GM15510 (cell line): ENCODE measurements around the gene ABR.

Experiments used
- POLR2A ChIP-seq: IDR thresholded peaks from 3 replicates; pipeline ENCODE4 v1.6.1; 2011; ENCODE audit warnings: borderline replicate concordance; ENCODE audit not compliant: insufficient read length; ENCODE audit errors: extremely low read depth

Gene ABR

DNA sequence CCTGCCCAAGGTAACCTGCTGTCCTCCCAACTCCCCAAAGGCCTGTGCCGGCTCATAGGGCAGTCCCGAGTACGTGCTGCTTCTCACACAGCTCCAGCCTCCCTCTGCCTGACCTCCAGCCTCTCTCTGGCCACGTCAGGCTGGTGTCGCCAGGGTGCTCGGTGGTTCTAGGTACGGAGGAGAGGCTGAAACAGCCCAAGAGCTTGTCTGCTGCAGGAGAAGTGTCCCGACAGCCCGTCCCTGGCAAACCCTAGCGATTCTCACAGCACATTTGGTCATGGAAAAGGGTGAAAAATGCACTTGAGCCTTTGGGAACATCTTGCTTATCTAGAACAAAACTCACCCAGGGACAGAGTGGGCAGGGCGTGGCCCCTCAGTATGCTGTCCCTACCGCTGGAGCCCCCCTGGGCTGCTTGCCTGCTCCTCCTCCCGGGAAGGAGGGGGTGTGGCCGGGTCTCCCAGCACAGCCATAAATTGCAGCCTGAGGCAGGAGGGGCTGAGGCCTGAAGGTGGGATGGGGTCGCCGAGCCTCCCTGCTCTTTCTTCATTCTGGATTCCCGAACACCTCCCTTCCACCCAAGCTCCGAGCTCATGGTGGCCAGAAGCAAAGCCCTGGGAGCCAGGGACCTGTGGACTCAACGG is 142.4 kb downstream of the ABR start:
- no peak for TF ChIP-seq POLR2A

DNA sequence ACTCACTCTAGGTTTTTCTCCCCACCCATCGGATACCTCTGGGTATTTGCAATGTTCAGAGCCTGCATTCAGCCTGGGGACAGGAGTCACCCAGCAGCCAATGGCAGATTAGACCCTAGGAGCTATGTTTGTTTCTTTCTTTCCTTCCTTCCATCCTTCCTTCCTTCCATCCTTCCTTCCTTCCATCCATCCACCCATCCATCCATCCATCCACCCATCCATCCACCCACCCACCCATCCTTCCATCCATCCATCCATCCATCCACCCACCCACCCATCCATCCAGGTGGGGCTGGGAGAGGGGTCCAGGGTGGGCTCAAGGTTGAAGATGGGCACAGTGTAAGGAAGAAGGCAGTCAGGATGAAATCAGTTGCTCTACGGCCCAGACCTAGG is 142.9 kb downstream of the ABR start:
- TF ChIP-seq POLR2A, result no peak

DNA sequence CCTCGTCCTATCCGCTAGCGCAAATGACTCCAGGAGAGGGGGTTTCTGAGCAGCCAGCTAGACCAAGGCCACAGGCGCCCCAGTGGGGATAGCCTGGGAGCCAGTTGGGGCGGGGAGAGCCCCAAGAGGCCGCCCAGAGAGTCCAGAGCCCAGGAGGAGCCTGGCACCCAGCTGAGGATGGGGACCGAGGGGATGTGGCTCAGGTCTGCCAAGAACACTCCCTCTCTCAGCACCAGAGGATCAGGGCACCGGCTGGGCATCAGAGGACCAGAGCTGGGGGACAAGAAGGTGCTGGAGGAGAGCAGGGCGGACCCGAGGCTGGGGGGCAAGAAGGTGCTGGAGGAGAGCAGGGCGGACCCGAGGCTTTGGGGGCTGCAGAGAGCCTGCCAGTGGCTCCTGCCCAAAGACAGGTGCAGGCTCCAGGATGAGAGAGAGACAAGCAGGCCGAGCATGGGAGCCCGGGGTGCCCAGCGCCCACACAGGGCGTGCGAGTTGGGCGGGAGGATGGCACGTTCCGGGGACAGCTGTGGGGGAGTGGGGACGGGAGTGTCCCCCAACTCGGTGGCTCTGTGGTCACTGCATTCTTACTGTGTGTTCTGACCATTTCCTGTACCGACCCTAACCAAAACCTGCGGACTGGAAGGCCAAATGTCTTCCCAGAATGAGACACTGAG is 143.5 kb downstream of the ABR start:
- no peak for TF ChIP-seq POLR2A

DNA sequence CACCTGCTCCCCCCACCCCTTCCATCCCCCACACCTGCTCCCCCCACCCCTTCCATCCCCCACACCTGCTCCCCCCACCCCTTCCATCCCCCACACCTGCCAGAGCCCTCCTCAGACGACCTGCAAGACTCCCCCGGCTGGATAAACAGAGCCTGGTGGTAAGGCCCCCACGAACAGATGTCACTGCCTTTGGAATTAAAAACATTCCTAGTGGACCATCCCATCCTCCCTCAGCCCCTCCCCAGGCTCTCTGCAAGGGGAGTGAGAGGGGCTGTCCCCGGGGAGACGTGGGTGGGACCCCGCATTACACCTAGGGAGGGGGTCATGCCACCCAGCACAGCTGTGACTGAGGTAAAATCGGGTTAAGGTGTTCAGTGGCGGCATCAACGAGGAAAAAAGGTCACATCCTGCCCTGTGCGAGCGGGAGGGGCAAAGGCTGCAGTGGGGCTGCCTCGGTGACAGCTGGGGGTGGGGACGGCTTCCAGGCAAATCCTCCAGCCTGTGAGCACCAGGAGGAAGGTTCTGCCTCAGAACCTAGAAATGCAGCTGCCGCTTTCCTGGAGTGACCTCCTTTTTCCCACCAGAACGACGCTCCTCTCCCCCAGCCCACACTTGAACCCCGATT is 144.1 kb downstream of the ABR start:
- TF ChIP-seq POLR2A, result no peak

DNA sequence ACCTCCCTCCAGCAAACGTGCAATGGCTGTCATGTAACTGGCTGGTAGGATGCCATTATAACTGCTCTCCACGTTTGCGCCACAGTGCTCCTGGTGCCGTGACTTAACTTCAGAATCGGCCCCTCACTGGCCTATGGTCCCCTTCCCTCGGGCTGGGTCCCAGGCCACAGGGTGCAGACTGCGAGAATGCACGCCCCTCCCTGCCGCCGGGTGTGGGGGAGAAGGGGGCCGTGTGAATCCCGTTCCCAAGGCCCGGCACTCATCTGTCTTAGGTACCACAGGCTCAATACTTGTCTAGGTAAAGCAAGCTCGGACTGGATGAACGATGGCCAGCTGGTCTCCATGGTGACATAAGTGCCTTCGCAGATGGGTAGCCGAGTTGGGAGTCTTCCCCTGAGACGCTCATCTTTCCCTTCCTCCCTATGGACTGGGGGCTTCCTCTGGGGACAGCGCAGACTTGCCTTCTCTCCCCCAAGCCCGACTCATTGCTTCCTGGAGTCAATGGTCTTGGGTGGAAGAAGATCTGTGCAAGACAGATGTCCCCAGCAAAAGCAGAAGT is 145.1 kb downstream of the ABR start:
- TF ChIP-seq POLR2A, result no peak

DNA sequence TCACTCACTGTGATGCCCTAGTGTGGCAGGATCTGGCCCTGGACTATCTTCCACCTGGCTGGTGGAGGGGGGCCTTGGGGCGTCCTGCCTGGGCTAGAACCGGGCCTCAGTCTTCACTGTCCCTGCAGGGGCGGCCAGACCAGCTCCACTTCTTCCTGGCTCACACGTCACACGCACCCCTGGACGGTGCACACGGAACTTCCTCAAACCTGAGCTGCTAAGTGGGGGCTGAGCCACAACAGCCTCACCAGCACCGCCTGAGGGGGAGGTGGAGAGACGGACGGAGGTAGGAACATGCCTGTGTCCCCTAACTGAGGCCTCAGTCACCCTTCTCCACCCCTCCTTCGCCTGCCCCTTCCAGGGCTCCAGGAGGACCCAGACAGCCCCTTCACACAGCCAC is 146.3 kb downstream of the ABR start:
- no peak for TF ChIP-seq POLR2A

DNA sequence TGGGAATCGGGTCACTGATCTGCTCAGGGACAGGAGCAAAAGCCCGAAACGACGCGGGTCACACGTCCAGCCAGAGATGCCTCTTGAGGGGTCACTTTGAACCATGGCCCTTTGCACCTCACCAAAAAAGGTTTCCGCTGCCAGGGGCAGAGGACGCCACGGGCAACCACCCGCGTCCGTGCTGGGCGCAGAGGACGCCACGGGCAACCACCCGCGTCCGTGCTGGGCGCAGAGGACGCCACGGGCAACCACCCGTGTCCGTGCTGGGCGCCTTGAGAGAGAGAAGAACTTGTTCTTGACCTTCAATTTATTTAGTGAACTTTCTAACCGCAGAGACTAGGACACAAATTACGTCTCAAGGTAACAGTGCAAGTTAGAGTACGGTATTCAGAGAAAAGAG is 147.4 kb downstream of the ABR start:
- TF ChIP-seq POLR2A, result no peak

DNA sequence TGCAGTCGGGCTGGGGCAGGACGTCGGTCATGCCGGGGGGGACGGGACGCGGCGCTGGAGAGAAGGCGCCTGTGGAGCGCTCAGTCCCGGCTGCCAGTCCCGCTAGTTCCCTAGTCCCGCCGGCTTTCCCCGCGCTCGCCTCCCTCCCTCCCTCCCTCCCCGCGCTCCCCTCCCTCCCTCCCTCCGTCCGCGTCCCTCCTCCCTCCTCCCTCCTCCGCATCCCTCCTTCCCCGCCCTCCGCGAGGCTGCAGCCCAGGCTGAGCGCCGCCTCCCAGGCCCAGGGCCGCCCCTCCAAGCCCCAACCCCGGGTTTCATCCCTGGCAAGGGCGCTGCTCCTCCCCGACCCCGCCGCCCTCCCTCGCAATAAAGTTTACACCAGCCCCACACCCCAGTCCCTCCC is 148.1 kb downstream of the ABR start:
- TF ChIP-seq POLR2A, result no peak

DNA sequence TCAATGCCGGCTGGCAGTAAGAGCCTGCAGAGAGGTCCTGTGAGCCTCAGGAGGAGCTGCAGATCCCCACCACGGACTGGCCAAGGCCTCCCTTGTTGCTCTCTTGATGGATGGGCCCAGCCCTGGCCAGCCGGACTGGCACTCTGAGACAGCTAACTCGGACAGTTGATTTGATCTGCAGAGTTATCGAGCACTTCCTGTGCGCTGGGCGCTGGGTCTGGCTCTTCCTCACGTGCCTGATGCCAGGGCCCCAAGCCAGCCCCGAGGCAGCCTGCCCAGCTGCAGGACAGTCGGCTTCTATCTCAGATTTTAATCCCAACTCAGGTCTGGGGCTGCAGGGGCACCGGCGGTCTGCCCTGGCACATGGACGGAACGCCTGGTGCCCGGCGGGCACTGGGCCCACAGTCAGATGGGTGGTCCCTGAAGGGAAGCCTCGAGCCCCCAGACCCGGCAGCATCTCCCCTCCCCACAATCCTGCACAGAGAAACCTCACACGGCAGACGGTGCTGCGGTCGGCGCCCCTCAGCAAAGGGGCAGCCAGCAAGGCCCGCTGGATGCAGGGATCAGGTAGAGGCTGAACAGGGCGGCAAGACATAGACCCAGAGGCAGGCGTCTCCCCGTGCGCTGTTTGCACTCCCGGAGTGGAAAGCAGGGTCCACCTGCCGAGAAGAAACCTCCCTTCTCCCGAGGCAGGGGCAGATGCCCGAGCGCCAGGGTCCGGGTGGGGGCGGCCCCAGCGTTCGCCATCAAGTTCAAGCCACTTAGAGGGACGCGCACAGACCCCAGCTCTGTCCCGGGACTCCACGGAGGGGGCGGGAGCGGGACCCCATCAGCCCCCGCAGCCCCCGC is 148.9 kb downstream of the ABR start:
- TF ChIP-seq POLR2A, result no peak

DNA sequence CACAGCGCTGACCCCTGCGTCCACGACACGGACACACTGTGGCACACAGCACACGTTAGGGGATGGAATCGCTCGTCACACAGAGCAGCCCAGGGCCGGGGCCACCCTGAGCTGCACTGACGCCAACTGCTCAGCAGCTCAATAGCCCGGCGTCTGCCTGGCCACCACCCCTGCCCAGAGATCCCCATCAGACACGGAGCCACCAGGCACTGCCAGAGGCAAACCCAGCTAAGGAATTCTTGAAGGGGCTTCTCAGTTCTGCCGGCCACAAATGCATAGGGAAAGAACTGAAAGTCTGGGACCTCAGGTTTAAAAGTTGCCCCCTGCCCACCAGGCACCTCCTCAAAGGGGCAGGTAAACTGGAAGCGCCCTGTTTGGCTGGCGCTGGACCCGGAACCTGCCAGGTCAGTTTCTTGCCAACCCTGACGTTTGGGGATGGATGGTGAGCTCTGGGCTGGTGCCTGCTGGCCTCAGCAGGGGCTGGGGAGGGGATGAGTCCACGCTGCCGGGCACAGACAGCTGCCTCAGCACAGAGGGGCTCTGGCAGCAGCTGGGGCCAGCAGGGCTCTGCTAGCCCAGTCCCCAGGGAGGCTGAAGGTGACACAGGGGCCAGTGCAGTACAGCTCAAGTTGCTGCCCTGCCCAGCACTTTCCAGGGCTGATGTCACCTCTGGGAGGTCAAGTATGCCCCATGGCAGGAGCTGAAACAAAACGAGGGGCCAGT is 149.7 kb downstream of the ABR start:
- no peak for TF ChIP-seq POLR2A

DNA sequence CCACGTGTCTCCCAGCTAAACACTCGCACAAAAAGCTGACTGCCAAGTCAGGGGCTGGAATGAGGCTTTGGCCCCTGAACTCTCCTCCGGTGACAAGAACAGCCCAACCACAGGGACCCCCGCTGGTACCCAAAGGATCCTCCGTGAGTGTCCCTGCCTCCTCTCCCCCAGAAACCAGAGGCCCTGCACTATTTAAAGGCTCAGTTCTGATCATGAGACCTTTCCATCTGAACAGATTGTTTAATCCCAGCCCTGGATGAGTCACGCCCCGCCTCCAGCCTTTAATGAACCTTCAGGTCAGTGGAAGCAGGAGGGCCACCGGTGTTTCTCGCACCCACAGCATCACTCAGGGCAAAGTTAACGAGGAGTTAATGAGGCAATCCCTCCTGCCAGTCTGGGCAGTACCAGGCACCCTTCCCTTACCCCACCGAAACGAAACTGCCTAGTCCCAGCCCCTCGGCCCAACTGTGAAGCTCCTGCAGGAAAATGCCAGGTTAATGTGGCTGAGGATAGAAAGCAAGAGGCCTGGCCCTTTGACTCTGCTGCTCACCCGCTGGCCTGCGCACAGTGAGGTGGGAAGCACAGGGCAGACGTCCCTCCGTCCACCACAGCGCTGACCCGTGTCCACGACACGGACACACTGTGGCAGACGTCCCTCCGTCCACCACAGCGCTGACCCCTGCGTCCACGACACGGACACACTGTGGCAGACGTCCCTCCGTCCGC is 150.4 kb downstream of the ABR start:
- no peak for TF ChIP-seq POLR2A

DNA sequence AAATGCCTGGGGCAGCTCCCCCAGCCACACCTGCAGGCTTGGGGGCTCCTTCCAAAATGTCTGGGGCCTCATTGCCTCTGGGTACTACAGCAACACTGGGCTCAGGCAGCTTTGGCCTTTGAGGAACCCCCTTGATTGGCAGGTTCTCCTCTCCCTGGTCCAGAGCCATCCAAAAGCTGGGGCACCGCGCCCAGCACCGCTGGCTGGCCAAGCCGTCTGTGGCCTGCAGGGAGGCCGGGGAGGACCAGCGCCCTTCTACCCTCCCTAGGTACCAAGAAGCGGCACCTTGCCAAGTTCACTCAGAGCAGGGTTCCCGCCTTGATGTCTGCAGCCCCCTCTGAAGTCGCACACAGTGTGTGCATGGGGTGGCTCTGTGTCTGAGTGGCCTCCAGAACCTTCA is 152.7 kb downstream of the ABR start:
- TF ChIP-seq POLR2A, result no peak

DNA sequence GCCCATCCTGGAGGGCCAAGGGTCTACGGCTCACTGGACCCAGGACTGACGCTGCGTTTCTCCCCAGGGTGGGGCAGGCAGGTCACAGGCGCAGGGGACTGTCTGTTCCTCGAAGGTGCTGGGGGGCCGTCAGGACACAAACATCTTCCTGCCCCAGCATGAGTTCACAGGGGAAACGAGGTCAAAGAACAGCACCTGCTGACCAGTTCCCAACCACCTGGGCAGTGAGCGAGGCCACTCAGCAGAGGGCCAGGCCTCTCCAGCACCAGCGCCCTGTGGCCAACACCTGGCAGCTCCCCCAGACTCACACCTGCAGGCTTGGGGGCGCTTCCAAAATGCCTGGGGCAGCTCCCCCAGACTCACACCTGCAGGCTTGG is 153.2 kb downstream of the ABR start:
- TF ChIP-seq POLR2A, result no peak

DNA sequence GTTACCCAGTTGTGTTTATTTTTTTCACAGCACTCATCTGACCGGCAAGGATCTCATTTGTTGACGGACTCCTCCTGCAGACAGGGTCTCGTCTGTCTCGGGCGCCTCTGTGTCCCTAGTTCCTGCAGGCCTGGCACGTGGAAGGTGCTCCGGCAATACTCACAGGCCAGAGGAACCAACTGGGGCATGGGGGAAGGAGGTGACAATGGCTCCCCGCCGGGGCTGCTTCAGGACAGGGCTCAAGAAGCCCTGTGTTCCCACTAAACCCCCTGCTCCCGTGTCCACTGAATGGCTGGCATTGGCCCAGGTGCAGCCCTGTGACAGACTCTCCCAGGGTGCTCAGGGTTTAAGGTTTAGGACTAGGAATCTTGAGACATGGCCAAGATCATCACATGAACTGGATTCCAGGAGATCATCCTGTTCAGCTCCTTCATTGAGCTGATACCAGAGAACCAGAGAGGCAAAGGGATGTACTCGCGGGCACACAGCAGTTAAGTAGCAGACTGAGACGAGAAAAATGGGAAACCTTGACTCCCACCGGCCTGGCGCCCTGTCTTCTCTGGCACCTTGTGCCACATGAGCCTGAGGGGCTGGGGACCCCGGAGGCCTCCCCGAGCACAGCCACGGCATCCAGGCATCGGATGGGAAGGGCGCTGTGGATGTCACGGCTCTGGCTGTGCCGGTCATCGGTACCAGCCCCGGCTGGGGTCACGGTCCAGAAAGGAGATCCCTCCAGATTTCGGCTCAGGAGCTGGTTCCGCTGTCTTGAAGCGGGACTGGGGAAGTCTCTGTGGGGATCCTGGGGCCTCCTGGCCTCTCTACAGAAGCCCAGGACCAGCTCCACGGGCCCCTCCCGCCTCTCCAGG is 153.8 kb downstream of the ABR start:
- TF ChIP-seq POLR2A, result no peak

DNA sequence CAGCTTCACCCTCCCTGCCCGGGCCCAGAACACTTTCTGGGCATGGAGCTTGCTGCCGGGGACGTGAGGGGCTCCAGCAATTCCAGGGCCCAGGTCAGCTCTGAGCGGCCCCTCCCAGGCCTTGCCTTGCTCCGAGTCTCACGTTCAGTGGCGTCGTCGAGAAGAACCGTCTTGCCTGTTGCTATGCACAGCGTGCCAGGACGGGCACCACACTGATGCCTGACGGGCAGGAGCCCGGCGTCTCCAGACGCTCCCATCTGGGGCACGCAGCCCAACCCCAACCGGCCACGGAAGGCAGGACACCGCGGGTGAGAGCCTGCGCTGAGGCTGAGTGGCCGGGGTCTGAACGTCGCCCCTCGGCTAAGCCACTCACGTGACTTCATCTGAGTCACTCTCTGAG is 155.7 kb downstream of the ABR start:
- TF ChIP-seq POLR2A, result no peak
